Measurements from ENCODE around the gene KIAA1549. TPM values are rescaled to one million over a fixed set of nuclear protein-coding genes. Genes with fewer than 3 reads are reported as not detected.

Gene KIAA1549
- total and polyA plus RNA-seq, 12 donors = 0.49 to 2.1 (median 1.6) TPM

DNA sequence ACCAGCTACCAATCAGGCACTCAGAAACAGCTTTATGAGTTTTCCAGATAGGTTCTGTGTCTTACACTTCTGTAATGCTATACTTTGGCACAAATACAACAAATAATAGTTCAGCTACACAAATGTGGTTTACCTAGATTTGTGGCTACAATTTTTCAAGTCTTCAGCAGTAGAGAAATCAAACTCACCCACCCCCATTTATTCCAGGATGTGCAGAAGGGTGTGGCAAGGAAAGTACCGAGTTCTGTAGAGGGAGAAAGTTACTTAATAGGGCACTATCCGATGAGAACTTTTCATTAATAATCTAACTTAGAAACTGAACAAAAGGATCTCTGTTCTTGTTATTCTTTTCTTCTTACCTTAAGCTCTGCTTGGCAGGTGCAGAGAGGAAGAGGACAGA, 152.9 kb downstream of the KIAA1549 start:
- Histone ChIP-seq H3K4me1 (no peaks in the 10 kb centered on the region), H3K4me3 (no peak overlapping the region), H3K9me3 (peaks cover 0 to 8% (median 0%) of the 10 kb centered on the region in 11 donors), H3K27me3 (peaks cover 0 to 3% (median 0%) of the 10 kb centered on the region in 7 donors), H3K27ac (no peak overlapping the region), H3K36me3 (no peaks in the 10 kb centered on the region)
- intact Hi-C loops (cut with DNase I) = no loop called here
- TF ChIP-seq, protein P1, sequence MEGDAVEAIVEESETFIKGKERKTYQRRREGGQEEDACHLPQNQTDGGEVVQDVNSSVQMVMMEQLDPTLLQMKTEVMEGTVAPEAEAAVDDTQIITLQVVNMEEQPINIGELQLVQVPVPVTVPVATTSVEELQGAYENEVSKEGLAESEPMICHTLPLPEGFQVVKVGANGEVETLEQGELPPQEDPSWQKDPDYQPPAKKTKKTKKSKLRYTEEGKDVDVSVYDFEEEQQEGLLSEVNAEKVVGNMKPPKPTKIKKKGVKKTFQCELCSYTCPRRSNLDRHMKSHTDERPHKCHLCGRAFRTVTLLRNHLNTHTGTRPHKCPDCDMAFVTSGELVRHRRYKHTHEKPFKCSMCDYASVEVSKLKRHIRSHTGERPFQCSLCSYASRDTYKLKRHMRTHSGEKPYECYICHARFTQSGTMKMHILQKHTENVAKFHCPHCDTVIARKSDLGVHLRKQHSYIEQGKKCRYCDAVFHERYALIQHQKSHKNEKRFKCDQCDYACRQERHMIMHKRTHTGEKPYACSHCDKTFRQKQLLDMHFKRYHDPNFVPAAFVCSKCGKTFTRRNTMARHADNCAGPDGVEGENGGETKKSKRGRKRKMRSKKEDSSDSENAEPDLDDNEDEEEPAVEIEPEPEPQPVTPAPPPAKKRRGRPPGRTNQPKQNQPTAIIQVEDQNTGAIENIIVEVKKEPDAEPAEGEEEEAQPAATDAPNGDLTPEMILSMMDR (IDR thresholded peaks at IDR 0.05) = no peak
- no peak for DNase-seq
- 65 to 71% methylated on average over 2 of the region's 2 CpGs for WGBS, 2 donors
- no peak for ATAC-seq

DNA sequence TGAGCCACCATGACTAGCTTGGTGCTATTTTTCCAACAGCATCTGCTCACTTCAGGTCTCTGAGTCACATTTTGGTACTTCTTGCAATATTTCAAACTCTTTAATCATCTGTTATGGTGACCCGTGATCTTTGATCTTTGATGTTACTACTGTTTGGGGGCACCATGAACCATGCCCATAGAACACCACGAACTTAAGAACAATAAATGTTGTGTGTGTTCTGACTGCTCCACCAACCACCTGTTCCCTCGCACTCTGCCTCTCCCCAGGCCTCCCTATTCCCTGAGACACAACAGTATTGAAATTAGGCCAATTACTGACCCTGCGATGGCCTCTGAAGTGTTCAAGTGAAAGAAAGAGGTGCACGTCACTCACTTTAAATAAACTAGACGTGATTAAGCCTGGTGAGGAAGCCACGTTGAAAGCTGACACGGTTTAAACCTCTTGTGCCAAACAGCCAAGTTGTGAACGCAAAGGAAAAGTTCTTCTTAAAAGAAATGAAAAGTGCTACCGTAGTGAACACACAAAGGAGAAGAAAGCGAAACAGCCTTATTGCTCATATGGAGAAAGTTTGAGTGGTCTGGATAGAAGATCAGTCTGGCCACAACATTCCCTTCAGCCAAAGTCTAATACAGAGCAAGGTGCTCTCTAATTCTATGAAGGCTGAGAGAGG, 156.0 kb downstream of the KIAA1549 start:
- no peak for ATAC-seq
- Histone ChIP-seq H3K36me3 (no peaks in the 10 kb centered on the region), H3K27me3 (peaks cover 0 to 3% (median 0%) of the 10 kb centered on the region in 7 donors), H3K4me3 (no peak overlapping the region), H3K9me3 (peaks cover 0 to 8% (median 0%) of the 10 kb centered on the region in 11 donors), H3K4me1 (no peaks in the 10 kb centered on the region), H3K27ac (no peak overlapping the region)
- no peak for DNase-seq
- 87 to 89% methylated on average over 11 of the region's 11 CpGs for WGBS, 2 donors
- intact Hi-C loops (cut with DNase I) = no loop called here
- TF ChIP-seq, protein P1 (IDR thresholded peaks at IDR 0.05) = no peak

DNA sequence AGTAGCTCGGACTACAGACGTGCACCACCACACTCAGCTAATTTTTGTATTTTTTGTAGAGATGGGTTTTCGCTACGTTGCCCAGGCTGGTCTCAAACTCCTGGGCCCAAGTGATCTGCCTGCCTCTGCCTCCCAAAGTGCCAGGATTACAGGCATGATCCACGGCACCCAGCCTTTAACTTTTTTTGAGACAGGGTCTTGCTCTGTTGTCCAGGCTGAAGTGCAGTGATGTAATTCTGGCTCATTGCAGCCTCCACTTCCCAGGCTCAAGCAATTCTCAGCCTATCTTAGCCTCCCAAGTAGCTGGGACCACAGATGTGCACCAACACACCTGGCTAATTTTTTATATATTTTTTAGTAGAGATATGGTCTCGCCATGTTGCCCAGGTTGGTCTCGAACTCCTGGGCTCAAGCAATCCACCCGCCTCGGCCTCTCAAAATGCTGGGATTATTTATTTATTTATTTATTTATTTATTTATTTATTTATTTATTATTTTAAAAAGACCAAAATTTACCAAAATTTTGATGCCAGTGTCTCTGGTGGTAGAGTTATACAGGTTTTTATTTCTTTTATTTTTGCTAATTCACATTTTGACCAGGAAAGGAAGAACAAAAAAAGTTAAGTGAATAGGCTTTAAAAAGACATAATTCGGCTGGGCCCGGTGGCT, 158.2 kb downstream of the KIAA1549 start:
- intact Hi-C loops (cut with DNase I) = no loop called here
- TF ChIP-seq, protein P1 (IDR thresholded peaks at IDR 0.05) = no peak
- WGBS, 2 donors = 93 to 96% methylated on average over 11 of the region's 11 CpGs
- H3K27me3 ChIP-seq = no peaks in the 10 kb centered on the region
- no peaks in the 10 kb centered on the region for H3K4me1 ChIP-seq
- H3K27ac ChIP-seq = no peak overlapping the region
- DNase-seq = no peak
- H3K4me3 ChIP-seq = no peak overlapping the region
- no peaks in the 10 kb centered on the region for H3K36me3 ChIP-seq
- no peak for ATAC-seq
- H3K9me3 ChIP-seq = peaks cover 0 to 16% (median 0%) of the 10 kb centered on the region in 11 donors

DNA sequence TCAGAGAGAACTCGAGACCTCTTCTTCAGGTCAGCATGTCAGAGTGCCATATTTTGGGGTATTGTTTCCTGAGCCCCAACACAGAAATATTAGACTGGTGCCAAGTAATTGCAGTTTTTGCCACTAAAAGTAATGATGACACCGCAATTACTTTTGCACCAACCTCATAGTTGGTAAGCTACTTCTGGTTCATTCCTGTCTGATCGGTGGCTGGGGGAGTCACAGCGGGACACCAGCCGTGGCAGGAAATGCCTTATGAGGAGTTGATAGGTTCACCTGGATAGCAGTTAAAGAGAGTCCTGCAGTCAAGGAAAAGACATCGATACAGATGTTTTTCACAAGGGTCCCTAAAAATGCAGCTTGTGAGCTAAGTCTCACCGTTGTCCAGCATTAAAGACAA, 159.3 kb downstream of the KIAA1549 start:
- no peak overlapping the region for H3K27ac ChIP-seq
- peaks cover 0 to 16% (median 0%) of the 10 kb centered on the region in 11 donors for H3K9me3 ChIP-seq
- WGBS, 2 donors = 85 to 89% methylated on average over 7 of the region's 7 CpGs
- H3K4me1 ChIP-seq = no peaks in the 10 kb centered on the region
- H3K4me3 ChIP-seq = no peak overlapping the region
- no peaks in the 10 kb centered on the region for H3K27me3 ChIP-seq
- intact Hi-C loops (cut with DNase I) = no loop called here
- TF ChIP-seq, protein P1 (IDR thresholded peaks at IDR 0.05) = no peak
- ATAC-seq = no peak
- no peaks in the 10 kb centered on the region for H3K36me3 ChIP-seq
- DNase-seq = no peak
